Lower leg skin (tissue), 3 donors: ENCODE results near the gene NRN1L.

Experiments used
- POLR2A ChIP-seq, 2 donors: fragments of 450-650 bp; IDR thresholded peaks; one replicate each; pipeline ENCODE4 v1.6.1; 2016 to 2017; ENCODE audit warnings: antibody characterized with exemption in 2 of 2, mild to moderate bottlenecking in 1 of 2, moderate library complexity in 1 of 2
- TF ChIP-seq, protein P1 (sequence below), 3 donors: fragments of 450-650 bp; IDR thresholded peaks; one replicate each; pipeline ENCODE4 v1.5.1; 2016; ENCODE audit warnings: antibody characterized with exemption in 3 of 3, mild to moderate bottlenecking in 3 of 3, moderate library complexity in 2 of 3

DNA sequence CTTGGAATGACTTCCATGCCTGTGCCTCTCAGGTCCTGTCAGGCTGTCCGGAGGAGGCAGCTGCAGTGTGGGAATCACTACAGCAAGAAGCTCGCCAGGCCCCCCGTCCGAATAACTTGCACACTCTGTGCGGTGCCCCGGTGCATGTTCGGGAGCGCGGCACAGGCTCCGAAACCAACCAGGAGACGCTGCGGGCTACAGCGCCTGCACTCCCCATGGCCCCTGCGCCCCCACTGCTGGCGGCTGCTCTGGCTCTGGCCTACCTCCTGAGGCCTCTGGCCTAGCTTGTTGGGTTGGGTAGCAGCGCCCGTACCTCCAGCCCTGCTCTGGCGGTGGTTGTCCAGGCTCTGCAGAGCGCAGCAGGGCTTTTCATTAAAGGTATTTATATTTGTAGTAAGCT, 1.3 kb downstream of the NRN1L start:
- TF ChIP-seq, protein P1, sequence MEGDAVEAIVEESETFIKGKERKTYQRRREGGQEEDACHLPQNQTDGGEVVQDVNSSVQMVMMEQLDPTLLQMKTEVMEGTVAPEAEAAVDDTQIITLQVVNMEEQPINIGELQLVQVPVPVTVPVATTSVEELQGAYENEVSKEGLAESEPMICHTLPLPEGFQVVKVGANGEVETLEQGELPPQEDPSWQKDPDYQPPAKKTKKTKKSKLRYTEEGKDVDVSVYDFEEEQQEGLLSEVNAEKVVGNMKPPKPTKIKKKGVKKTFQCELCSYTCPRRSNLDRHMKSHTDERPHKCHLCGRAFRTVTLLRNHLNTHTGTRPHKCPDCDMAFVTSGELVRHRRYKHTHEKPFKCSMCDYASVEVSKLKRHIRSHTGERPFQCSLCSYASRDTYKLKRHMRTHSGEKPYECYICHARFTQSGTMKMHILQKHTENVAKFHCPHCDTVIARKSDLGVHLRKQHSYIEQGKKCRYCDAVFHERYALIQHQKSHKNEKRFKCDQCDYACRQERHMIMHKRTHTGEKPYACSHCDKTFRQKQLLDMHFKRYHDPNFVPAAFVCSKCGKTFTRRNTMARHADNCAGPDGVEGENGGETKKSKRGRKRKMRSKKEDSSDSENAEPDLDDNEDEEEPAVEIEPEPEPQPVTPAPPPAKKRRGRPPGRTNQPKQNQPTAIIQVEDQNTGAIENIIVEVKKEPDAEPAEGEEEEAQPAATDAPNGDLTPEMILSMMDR (IDR thresholded peaks at IDR 0.05): no peak
- no peak for TF ChIP-seq POLR2A (IDR thresholded peaks at IDR 0.05)
